IPS-NIHi7 (cell line): ENCODE data around the gene ADGRA3.

ENCODE experiments used
- DNase-seq: peaks from one replicate; pipeline ENCODE4 v3.0.0; 2012; ENCODE audit warnings: mixed read lengths; ENCODE audit errors: extremely low spot score

ADGRA3 gene

GRCh38 chr4:22515888-22516541 lies at the start of gene ADGRA3:
Gene ADGRA3 (minus strand): TSS chr4:22516066. CDS start chr4:22515784, 282 bp downstream.
- DNase-seq = peak; percentile 90

- no peak for DNase-seq
Observed at GRCh38 chr4:22556495-22556894, 40.6 kb upstream of the ADGRA3 start.

- no peak for DNase-seq
Observed at GRCh38 chr4:22554670-22555069, 38.8 kb upstream of the ADGRA3 start.

GRCh38 chr4:22553560-22553959 lies 37.7 kb upstream of the ADGRA3 start:
- DNase-seq = no peak

- peak; percentile 31 for DNase-seq
Observed at GRCh38 chr4:22552812-22553211, 36.9 kb upstream of the ADGRA3 start.

GRCh38 chr4:22551550-22551949 lies 35.7 kb upstream of the ADGRA3 start:
- DNase-seq = no peak

GRCh38 chr4:22546299-22546698 lies 30.4 kb upstream of the ADGRA3 start:
- no peak for DNase-seq

GRCh38 chr4:22539251-22539650 lies 23.4 kb upstream of the ADGRA3 start:
- DNase-seq = no peak

GRCh38 chr4:22537864-22538263 lies 22.0 kb upstream of the ADGRA3 start:
- DNase-seq = no peak

- DNase-seq = no peak
Observed at GRCh38 chr4:22534374-22534773, 18.5 kb upstream of the ADGRA3 start.

GRCh38 chr4:22532896-22533295 lies 17.0 kb upstream of the ADGRA3 start:
- no peak for DNase-seq

- no peak for DNase-seq
Observed at GRCh38 chr4:22532117-22532516, 16.3 kb upstream of the ADGRA3 start.

GRCh38 chr4:22531311-22532019 lies 15.6 kb upstream of the ADGRA3 start:
- no peak for DNase-seq

GRCh38 chr4:22524895-22525294 lies 9.0 kb upstream of the ADGRA3 start:
- DNase-seq = no peak

GRCh38 chr4:22522706-22523501 lies 7.0 kb upstream of the ADGRA3 start:
- DNase-seq = no peak

- no peak for DNase-seq
Observed at GRCh38 chr4:22522206-22522605, 6.3 kb upstream of the ADGRA3 start.

GRCh38 chr4:22521240-22521639 lies 5.4 kb upstream of the ADGRA3 start:
- no peak for DNase-seq

- peak; percentile 68 for DNase-seq
Observed at GRCh38 chr4:22515145-22515887, 550 bp downstream of the ADGRA3 start.

GRCh38 chr4:22514481-22514880 lies 1.4 kb downstream of the ADGRA3 start:
- DNase-seq = no peak

GRCh38 chr4:22514001-22514400 lies 1.9 kb downstream of the ADGRA3 start:
- no peak for DNase-seq

GRCh38 chr4:22512306-22512705 lies 3.6 kb downstream of the ADGRA3 start:
- DNase-seq = no peak

- no peak for DNase-seq
Observed at GRCh38 chr4:22510750-22511149, 5.1 kb downstream of the ADGRA3 start.
